ENCODE results near the gene C20orf173.
"Not testable (repeated sequence)": the region's sequence is repeated elsewhere in the genome, so short reads cannot be mapped to it uniquely, and the experiment has no call there.

The C20orf173 gene

DNA sequence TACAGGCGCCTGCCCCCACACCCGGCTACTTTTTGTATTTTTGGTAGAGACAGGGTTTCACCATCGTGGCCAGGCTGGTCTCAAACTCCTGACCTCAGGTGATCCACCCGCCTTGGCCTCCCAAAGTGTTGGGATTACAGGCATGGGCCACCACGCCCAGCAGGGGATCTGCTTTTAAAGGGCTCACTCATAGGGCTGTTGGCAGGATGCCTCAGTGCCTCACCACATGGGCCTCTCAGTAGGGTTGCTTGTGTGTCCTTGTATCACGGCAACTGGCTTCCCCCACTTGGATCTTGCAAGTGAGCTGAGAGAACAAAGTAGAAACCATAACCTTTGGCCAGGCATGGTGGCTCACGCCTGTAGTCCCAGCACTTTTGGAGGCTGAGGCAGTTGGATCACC is 15.5 kb upstream of the C20orf173 start:
- not testable (repeated sequence) for DNase-seq

- no peak for DNase-seq
These were observed 15.0 kb upstream of the C20orf173 start for GRCh38 chr20:35544436-35544835.

- DNase-seq: no peak
These were observed 13.5 kb upstream of the C20orf173 start for GRCh38 chr20:35542990-35543389.

- peak; percentile 96 for DNase-seq
These were observed 12.6 kb upstream of the C20orf173 start, which contains the start of gene ERGIC3 for GRCh38 chr20:35541783-35542662. Gene ERGIC3 (plus strand): TSS chr20:35542078. CDS start chr20:35542098, 20 bp downstream.

GRCh38 chr20:35541118-35541782 is 11.8 kb upstream of the C20orf173 start:
- DNase-seq: no peak

GRCh38 chr20:35539756-35540212 is 10.3 kb upstream of the C20orf173 start:
- DNase-seq: no peak

DNA sequence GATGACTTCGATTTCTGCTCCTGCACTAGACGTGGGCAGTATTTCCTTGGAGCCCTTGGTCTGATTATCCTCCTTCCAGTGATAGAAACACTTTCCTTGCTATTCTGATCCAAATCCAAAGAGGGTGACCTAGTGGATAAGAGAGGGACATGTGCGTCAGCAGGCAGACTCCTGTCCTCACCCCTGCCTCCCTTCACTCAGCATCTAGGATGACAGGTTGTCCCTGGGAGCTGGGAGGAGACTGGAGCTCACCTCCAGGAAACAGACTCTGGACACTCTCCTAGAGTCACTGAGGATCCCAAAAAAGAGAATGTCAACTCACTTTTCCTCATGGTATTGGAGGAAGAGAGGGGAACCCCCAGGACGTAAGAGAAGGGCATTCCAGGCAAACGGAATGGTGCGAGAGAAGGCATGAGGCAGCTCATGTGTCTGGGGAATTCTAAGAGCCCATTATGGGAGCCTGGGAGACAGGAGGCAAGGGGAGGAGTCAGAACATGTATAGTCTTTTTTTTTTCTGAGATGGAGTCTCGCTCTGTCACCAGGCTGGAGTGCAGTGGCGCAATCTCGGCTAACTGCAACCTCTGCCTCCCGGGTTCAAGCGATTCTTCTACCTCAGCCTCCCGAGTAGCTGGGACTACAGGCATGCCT is 2.2 kb downstream of the C20orf173 start:
- DNase-seq: no peak

DNA sequence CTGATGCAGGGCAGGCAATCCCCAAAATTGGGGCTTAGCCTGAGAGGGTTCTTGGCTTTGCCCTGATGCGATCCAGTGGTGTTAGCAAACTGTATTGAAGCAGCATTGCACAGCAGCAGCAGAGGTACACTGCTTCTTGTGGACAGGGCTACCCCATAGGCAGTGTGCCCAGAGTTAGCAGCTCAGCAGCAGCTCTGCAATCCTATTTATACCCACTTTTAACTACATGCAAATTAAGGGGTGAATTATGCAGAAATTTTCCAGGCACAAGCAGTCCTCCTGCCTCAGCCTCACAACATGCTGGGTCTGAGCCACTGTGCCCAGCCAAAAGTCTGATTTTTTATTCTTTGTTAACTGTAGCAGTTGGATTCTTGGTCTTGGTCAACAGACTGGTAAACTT is 3.8 kb downstream of the C20orf173 start:
- DNase-seq: no peak

GRCh38 chr20:35523298-35523888 is 6.1 kb downstream of the C20orf173 start:
- peak; percentile 17 for DNase-seq

DNA sequence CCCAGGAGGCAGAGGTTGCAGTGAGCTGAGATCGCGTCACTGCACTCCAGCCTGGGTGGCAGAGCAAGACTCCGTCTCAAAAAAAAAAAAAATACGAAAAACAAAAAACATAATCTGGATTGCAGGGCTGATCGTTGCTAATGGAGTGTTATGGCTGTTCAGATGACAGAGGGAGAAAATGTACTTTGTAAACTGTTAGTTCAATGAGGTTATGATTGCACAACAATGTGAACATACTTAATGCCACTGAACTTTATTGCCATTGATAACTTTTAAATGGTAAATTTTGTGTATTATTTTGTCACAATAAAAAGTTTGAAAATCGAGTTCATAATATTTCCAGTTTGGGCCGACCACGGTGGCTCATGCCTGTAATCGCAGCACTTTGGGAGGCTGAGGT is 10.5 kb downstream of the C20orf173 start:
- no peak for DNase-seq

GRCh38 chr20:35517767-35518166 is 11.7 kb downstream of the C20orf173 start:
- DNase-seq: not testable (repeated sequence)

DNA sequence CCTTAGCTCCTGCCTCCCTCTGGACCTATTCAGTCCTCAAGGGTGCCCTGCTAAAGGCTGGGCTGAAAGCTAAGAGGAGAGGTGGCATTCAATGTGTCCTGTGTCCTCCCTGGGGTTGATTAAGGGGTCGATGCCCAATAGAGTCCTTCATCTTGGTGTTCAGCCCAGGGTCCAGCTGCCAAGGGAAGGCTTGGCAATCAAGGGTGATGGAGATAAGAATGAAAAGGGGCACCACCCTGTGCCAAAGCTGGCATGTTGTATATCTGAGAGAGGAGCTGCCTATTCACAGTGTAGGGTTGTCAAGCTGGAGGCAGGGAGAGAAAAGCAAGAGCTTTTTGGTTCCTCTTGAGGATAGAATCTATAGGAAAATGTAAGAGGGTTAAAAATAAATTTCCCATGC is 12.3 kb downstream of the C20orf173 start:
- no peak for DNase-seq

- DNase-seq: no peak
These were observed 13.4 kb downstream of the C20orf173 start for GRCh38 chr20:35515949-35516645.

DNA sequence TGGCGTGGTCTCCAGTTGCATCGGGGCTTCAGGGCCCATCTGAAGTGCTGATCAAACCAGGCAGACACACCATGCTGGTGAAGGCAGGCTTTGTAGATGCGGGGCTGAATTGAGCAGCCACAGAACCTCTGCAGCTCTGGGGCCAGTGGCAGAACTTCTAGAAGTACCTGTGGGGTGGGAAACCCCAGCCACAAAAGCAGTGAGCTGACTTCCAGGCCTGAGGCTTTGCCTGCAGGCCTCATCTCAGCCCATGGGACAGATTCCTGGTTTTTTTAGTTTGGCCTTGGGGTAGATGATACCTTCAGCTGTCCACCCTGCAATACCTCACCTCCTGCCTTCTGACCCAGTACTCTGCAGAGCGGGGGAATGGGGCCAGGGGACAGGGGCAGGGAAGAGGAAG is 14.1 kb downstream of the C20orf173 start:
- no peak for DNase-seq

GRCh38 chr20:35514371-35514932 is 15.0 kb downstream of the C20orf173 start:
- no peak for DNase-seq

DNA sequence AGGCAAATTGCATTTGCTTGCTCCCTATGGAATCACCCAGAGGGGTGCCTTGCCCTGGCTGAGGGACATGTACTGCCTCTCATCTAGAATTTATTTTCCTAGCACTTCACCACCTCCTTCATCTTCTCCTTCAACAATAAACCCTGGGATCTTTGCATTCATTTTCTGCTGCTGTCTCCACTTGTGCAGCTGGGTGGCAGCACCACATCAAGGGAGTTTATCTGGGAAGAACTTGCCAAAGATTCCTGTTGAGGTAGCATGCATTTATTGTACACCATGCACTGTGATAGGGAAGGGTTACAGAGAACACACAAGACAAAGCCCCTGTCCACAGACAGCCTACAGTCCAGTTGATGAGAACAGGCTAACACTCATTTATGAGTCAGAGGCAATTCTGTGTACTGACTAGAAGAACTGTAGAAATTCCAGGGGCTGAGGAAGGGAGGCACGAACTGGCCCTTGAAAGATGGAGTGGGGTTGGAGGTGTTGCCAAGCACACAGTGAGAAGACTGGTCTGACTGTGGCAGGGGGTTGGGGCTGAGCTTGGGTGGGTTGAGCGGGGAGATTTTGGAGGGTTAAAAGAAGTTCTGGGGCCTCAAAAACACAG is 17.5 kb downstream of the C20orf173 start:
- DNase-seq: no peak

- no peak for DNase-seq
These were observed 18.3 kb downstream of the C20orf173 start for GRCh38 chr20:35510951-35511735.

- no peak for DNase-seq
These were observed 20.8 kb downstream of the C20orf173 start for GRCh38 chr20:35508493-35509218.

- DNase-seq: no peak
These were observed 22.4 kb downstream of the C20orf173 start for GRCh38 chr20:35506872-35507638.

Data from activated naive CD4-positive, alpha-beta T cell treated with anti-CD3 and anti-CD28 coated beads, Interleukin-2, amount 50 U/mL, for 16 hours (primary cell).